PFSK-1 (cell line): ENCODE results near the gene HAUS3.

ENCODE experiments used
- POLR2AphosphoS5 ChIP-seq: IDR thresholded peaks from 2 replicates; pipeline ENCODE4 v1.6.1; 2012; ENCODE audit warnings: low read depth, mild to moderate bottlenecking, control low read depth, low read length, moderate library complexity
- SIN3A ChIP-seq: IDR thresholded peaks from 2 replicates; pipeline ENCODE4 v1.6.1; 2012; ENCODE audit warnings: mild to moderate bottlenecking, low read length, moderate library complexity, borderline replicate concordance; ENCODE audit not compliant: insufficient read depth
- TF ChIP-seq, protein P1 (sequence below), 2 experiments: IDR thresholded peaks; 2 replicates each; pipeline versions ENCODE4 v1.6.1 to v1.8.0; 2011 to 2012; ENCODE audit warnings: low read depth in 2 of 2, low read length in 2 of 2, control low read depth in 1 of 2, inconsistent platforms in 1 of 2, mild to moderate bottlenecking in 1 of 2, moderate library complexity in 1 of 2; ENCODE audit not compliant: insufficient read depth in 1 of 2

DNA sequence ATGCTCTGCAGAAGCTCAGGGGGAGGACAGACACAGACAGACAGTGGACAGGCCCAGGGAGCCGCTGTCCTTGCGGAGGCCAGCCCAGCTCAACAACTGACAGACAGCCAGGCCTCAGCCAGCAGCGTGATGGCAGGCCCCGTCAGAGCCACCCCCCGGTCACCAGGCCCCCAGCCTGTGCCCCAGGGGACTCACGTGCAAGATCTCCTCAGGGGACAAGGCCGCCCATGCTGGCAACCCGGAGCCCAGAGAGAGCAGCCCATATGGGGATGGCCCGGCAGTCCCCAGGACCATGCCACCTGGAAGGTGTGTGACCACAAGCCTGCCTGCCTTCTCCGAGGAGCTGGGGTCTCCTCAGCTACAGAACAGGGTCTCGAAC lies 48.0 kb upstream of the HAUS3 start:
- TF ChIP-seq, protein P1, sequence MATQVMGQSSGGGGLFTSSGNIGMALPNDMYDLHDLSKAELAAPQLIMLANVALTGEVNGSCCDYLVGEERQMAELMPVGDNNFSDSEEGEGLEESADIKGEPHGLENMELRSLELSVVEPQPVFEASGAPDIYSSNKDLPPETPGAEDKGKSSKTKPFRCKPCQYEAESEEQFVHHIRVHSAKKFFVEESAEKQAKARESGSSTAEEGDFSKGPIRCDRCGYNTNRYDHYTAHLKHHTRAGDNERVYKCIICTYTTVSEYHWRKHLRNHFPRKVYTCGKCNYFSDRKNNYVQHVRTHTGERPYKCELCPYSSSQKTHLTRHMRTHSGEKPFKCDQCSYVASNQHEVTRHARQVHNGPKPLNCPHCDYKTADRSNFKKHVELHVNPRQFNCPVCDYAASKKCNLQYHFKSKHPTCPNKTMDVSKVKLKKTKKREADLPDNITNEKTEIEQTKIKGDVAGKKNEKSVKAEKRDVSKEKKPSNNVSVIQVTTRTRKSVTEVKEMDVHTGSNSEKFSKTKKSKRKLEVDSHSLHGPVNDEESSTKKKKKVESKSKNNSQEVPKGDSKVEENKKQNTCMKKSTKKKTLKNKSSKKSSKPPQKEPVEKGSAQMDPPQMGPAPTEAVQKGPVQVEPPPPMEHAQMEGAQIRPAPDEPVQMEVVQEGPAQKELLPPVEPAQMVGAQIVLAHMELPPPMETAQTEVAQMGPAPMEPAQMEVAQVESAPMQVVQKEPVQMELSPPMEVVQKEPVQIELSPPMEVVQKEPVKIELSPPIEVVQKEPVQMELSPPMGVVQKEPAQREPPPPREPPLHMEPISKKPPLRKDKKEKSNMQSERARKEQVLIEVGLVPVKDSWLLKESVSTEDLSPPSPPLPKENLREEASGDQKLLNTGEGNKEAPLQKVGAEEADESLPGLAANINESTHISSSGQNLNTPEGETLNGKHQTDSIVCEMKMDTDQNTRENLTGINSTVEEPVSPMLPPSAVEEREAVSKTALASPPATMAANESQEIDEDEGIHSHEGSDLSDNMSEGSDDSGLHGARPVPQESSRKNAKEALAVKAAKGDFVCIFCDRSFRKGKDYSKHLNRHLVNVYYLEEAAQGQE (IDR thresholded peaks at IDR 0.05; ENCODE audit: insufficient read depth in 1 of 2, low read depth in 2 of 2, low read length in 2 of 2), result no peak
- TF ChIP-seq SIN3A, result no peak
- no peak for TF ChIP-seq POLR2AphosphoS5
